NK-92 (cell line): Measurements from ENCODE around the gene PTPRM.
"Not testable (repeated sequence)": the region's sequence is repeated elsewhere in the genome, so short reads cannot be mapped to it uniquely, and the experiment has no call there.

Experiments
- DNase-seq: peaks from one replicate; lab custom pipeline; 2025; ENCODE audit not compliant: unreplicated experiment; lab: John Stamatoyannopoulos, UW

PTPRM gene

GRCh38 chr18:7721532-7721931 is 154.4 kb downstream of the PTPRM start:
- no peak for DNase-seq

GRCh38 chr18:7722955-7723354 is 155.8 kb downstream of the PTPRM start:
- DNase-seq: no peak

- no peak for DNase-seq
Observed at GRCh38 chr18:7723558-7723957, 156.4 kb downstream of the PTPRM start.

GRCh38 chr18:7725473-7725872 is 158.4 kb downstream of the PTPRM start:
- DNase-seq: no peak

- DNase-seq: no peak
Observed at GRCh38 chr18:7725897-7726296, 158.8 kb downstream of the PTPRM start.

- DNase-seq: no peak
Observed at GRCh38 chr18:7726522-7726921, 159.4 kb downstream of the PTPRM start.

GRCh38 chr18:7727361-7728076 is 160.4 kb downstream of the PTPRM start:
- DNase-seq: no peak

- no peak for DNase-seq
Observed at GRCh38 chr18:7728297-7728696, 161.2 kb downstream of the PTPRM start.

GRCh38 chr18:7729868-7730267 is 162.8 kb downstream of the PTPRM start:
- no peak for DNase-seq

GRCh38 chr18:7730682-7731081 is 163.6 kb downstream of the PTPRM start:
- no peak for DNase-seq

GRCh38 chr18:7733642-7734041 is 166.5 kb downstream of the PTPRM start:
- no peak for DNase-seq

GRCh38 chr18:7735196-7735595 is 168.1 kb downstream of the PTPRM start:
- no peak for DNase-seq

GRCh38 chr18:7735626-7736175 is 168.6 kb downstream of the PTPRM start:
- DNase-seq: no peak

GRCh38 chr18:7736526-7736925 is 169.4 kb downstream of the PTPRM start:
- not testable (repeated sequence) for DNase-seq

GRCh38 chr18:7737550-7737949 is 170.4 kb downstream of the PTPRM start:
- no peak for DNase-seq

GRCh38 chr18:7740821-7741220 is 173.7 kb downstream of the PTPRM start:
- no peak for DNase-seq

- DNase-seq: no peak
Observed at GRCh38 chr18:7741640-7742039, 174.5 kb downstream of the PTPRM start.

- DNase-seq: no peak
Observed at GRCh38 chr18:7742224-7742623, 175.1 kb downstream of the PTPRM start.

GRCh38 chr18:7743256-7743655 is 176.1 kb downstream of the PTPRM start:
- no peak for DNase-seq

GRCh38 chr18:7746106-7746505 is 179.0 kb downstream of the PTPRM start:
- no peak for DNase-seq

GRCh38 chr18:7748251-7749007 is 181.3 kb downstream of the PTPRM start:
- DNase-seq: no peak

- no peak for DNase-seq
Observed at GRCh38 chr18:7749008-7749405, 181.9 kb downstream of the PTPRM start.
